HEK293 (cell line): Measurements from ENCODE around the gene MUSTN1.

Source experiments
- CTCF ChIA-PET: fragments of 350-600 bp; formaldehyde crosslinking; extraction: SDS; loops from one replicate; lab custom pipeline; 2021; ENCODE audit warnings: antibody characterized with exemption; lab: Yijun Ruan, JAX
- POLR2A ChIA-PET: fragments of 300-600 bp; formaldehyde crosslinking; extraction: SDS; loops from one replicate; lab custom pipeline; 2020; ENCODE audit warnings: antibody characterized with exemption, inconsistent platforms; lab: Yijun Ruan, JAX
- H3K27ac ChIP-seq: fragments of 200-500 bp; sonication (Bioruptor generic); 2 replicates; pipeline ENCODE4 v1.5.1; 2014; ENCODE audit warnings: low read depth, low read length, control low read depth, inconsistent platforms; ENCODE audit errors: extremely low read depth
- H3K36me3 ChIP-seq, 2 experiments: fragments of 200-500 bp in 1 of 2; sonication (Bioruptor generic) in 1 of 2; 1 replicate in 1 of 2; 2 replicates in 1 of 2; pipeline ENCODE4 v1.5.1; 2014 to 2017; ENCODE audit warnings: inconsistent platforms in 2 of 2, low read length in 2 of 2; ENCODE audit not compliant: control insufficient read depth in 2 of 2, insufficient read depth in 1 of 2
- H3K4me1 ChIP-seq: fragments of 200-500 bp; sonication (Bioruptor generic); 2 replicates; pipeline ENCODE4 v1.5.1; 2014; ENCODE audit warnings: mild to moderate bottlenecking, low read length, inconsistent platforms; ENCODE audit not compliant: control insufficient read depth, insufficient read depth
- H3K4me3 ChIP-seq: 2 replicates; pipeline ENCODE4 v1.5.1; 2011; ENCODE audit warnings: low read depth, mild to moderate bottlenecking, control low read depth, low read length, moderate library complexity
- H3K9me3 ChIP-seq: fragments of 200-500 bp; sonication (Bioruptor generic); 2 replicates; pipeline ENCODE4 v1.5.1; 2014; ENCODE audit warnings: low read depth, low read length, inconsistent platforms; ENCODE audit not compliant: control insufficient read depth, insufficient read depth
- SETDB1 ChIP-seq: IDR thresholded peaks from one replicate; pipeline ENCODE4 v1.6.1; 2017; ENCODE audit warnings: mild to moderate bottlenecking, low read length, moderate library complexity, mixed read lengths; ENCODE audit not compliant: insufficient read length
- ZFP3 ChIP-seq: fragments of 450-650 bp; formaldehyde crosslinking; IDR thresholded peaks from 2 replicates; pipeline ENCODE4 v1.5.1; 2016; ENCODE audit warnings: low read depth, missing biosample characterization, missing genetic modification characterization
- ZNF112 ChIP-seq: fragments of 450-650 bp; formaldehyde crosslinking; IDR thresholded peaks from 2 replicates; pipeline ENCODE4 v1.5.0; 2017; ENCODE audit warnings: missing biosample characterization, missing genetic modification characterization
- ZNF138 ChIP-seq: fragments of 450-650 bp; formaldehyde crosslinking; IDR thresholded peaks from 2 replicates; pipeline ENCODE4 v1.5.1; 2016; ENCODE audit warnings: missing biosample characterization, missing genetic modification characterization, borderline replicate concordance
- ZNF23 ChIP-seq: fragments of 450-650 bp; formaldehyde crosslinking; IDR thresholded peaks from 2 replicates; pipeline ENCODE4 v1.5.1; 2016; ENCODE audit warnings: missing biosample characterization, missing genetic modification characterization, borderline replicate concordance
- ZNF24 ChIP-seq: fragments of 450-650 bp; formaldehyde crosslinking; IDR thresholded peaks from 2 replicates; pipeline ENCODE4 v1.5.1; 2016; ENCODE audit warnings: missing biosample characterization, missing genetic modification characterization
- ZNF311 ChIP-seq: fragments of 450-650 bp; formaldehyde crosslinking; IDR thresholded peaks from 2 replicates; pipeline ENCODE4 v1.5.1; 2017; ENCODE audit warnings: missing biosample characterization, missing genetic modification characterization, borderline replicate concordance
- ZNF335 ChIP-seq: fragments of 450-650 bp; formaldehyde crosslinking; conservative IDR thresholded peaks from 2 replicates; pipeline ENCODE4 v1.5.1; 2016; ENCODE audit warnings: missing biosample characterization, missing genetic modification characterization
- ZNF391 ChIP-seq: fragments of 450-650 bp; formaldehyde crosslinking; IDR thresholded peaks from 2 replicates; pipeline ENCODE4 v1.5.1; 2016; ENCODE audit warnings: low read depth, missing biosample characterization, missing genetic modification characterization, borderline replicate concordance
- ZNF394 ChIP-seq: fragments of 450-650 bp; formaldehyde crosslinking; IDR thresholded peaks from 2 replicates; pipeline ENCODE4 v1.5.1; 2016; ENCODE audit warnings: missing biosample characterization, missing genetic modification characterization, mild to moderate bottlenecking, moderate library complexity, borderline replicate concordance
- ZNF426 ChIP-seq: fragments of 450-650 bp; formaldehyde crosslinking; IDR thresholded peaks from 2 replicates; pipeline ENCODE4 v1.5.1; 2017; ENCODE audit warnings: missing biosample characterization, missing genetic modification characterization, mild to moderate bottlenecking, inconsistent platforms, moderate library complexity
- ZNF549 ChIP-seq: fragments of 450-650 bp; IDR thresholded peaks from 2 replicates; pipeline ENCODE4 v1.5.1; 2018; ENCODE audit warnings: missing biosample characterization, missing genetic modification characterization, mild to moderate bottlenecking, inconsistent platforms, moderate library complexity
- ZNF558 ChIP-seq: fragments of 450-650 bp; formaldehyde crosslinking; IDR thresholded peaks from 2 replicates; pipeline ENCODE4 v1.5.1; 2016; ENCODE audit warnings: missing biosample characterization, missing genetic modification characterization
- ZNF561 ChIP-seq: fragments of 450-650 bp; IDR thresholded peaks from 2 replicates; pipeline ENCODE4 v1.5.1; 2018; ENCODE audit warnings: missing biosample characterization, missing genetic modification characterization, borderline replicate concordance
- ZNF596 ChIP-seq: fragments of 450-650 bp; IDR thresholded peaks from 2 replicates; pipeline ENCODE4 v1.5.0; 2018; ENCODE audit warnings: missing biosample characterization, mild to moderate bottlenecking, missing genetic modification characterization, moderate library complexity
- ZNF621 ChIP-seq: fragments of 450-650 bp; formaldehyde crosslinking; IDR thresholded peaks from 2 replicates; pipeline ENCODE4 v1.5.1; 2017; ENCODE audit warnings: missing biosample characterization, missing genetic modification characterization
- ZNF747 ChIP-seq: fragments of 450-650 bp; formaldehyde crosslinking; IDR thresholded peaks from 2 replicates; pipeline ENCODE4 v1.5.1; 2016; ENCODE audit warnings: missing biosample characterization, missing genetic modification characterization
- ZSCAN23 ChIP-seq: fragments of 450-650 bp; formaldehyde crosslinking; IDR thresholded peaks from 2 replicates; pipeline ENCODE4 v1.5.1; 2016; ENCODE audit warnings: missing biosample characterization, missing genetic modification characterization
- TF ChIP-seq, protein P1 (sequence below): fragments of 450-650 bp; formaldehyde crosslinking; IDR thresholded peaks from 2 replicates; pipeline ENCODE4 v1.5.1; 2017; ENCODE audit warnings: missing biosample characterization, missing genetic modification characterization
- TF ChIP-seq, protein P2 (sequence below): fragments of 450-650 bp; formaldehyde crosslinking; IDR thresholded peaks from 2 replicates; pipeline ENCODE4 v1.5.1; 2016; ENCODE audit warnings: missing biosample characterization, missing genetic modification characterization, low read depth
- TF ChIP-seq, protein P3 (sequence below): fragments of 450-650 bp; formaldehyde crosslinking; IDR thresholded peaks from 2 replicates; pipeline ENCODE4 v1.5.1; 2016; ENCODE audit warnings: missing biosample characterization, missing genetic modification characterization
- TF ChIP-seq, protein P4 (sequence below): fragments of 450-650 bp; formaldehyde crosslinking; IDR thresholded peaks from 2 replicates; pipeline ENCODE4 v1.5.1; 2016; ENCODE audit warnings: missing biosample characterization, missing genetic modification characterization
- TF ChIP-seq, protein P5 (sequence below): fragments of 450-650 bp; formaldehyde crosslinking; IDR thresholded peaks from 2 replicates; pipeline ENCODE4 v1.5.1; 2017; ENCODE audit warnings: missing biosample characterization, mild to moderate bottlenecking, missing genetic modification characterization, moderate library complexity

MUSTN1 gene

DNA sequence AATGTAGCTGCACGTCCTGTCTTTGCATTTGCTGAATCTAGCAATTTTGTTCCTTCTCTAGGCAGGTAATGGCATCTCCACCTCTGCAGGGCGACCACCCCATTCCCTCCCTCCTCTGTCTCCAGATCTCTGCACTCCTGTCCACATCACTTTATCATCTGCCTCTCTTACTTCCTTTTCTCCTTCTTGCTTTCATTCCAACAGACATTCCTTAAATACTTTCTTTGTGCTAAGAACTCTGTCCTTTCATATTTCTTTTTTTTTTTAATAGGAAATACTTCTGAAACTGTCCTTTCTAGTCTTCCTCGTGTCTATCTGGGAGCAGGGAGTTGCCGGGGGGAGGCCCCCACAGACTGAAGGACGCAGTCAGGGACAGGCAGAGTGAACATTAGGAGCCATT, 33.0 kb downstream of the MUSTN1 start:
- TF ChIP-seq ZNF112 (tag by site-specific recombination) = no peak
- no peak for TF ChIP-seq ZFP3 (tag by site-specific recombination)
- TF ChIP-seq ZNF335 (tag by site-specific recombination) = no peak
- TF ChIP-seq ZNF558 (tag by site-specific recombination) = no peak
- TF ChIP-seq, all 188 proteins: peak for 0
- no peaks in the 10 kb centered on the region for H3K4me1 ChIP-seq
- no peak overlapping the region for H3K27ac ChIP-seq
- no peak overlapping the region for H3K4me3 ChIP-seq
- POLR2A ChIA-PET = no interaction called here
- no peaks in the 10 kb centered on the region for H3K36me3 ChIP-seq
- CTCF ChIA-PET = interaction anchor here (0.6 to 1.3 kb wide), 3 partner anchors 30 to 389 kb away, joined by 3 read pairs; no protein-coding TSS in a partner anchor
- no peaks in the 10 kb centered on the region for H3K9me3 ChIP-seq

DNA sequence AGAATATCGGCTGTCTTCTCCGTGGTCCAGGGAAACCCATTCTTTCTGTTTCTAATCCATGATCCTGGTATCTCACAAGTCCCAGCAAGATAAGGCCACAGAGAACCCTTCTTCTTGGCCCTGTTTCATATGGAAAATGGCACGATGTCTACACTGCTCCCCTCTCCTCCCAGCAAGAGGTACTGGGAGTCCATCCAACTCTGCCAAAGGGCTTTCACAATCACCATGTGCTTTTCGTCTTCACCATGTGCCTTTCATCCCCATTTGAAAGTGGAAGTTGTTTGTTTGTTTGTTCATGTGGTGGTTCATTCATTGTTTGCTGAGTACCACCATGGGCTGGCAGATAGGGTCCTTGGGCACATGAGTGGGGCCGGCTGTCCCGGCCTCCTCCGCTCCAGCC, 34.7 kb downstream of the MUSTN1 start:
- Histone ChIP-seq H3K9me3 (no peaks in the 10 kb centered on the region), H3K36me3 (no peaks in the 10 kb centered on the region), H3K4me3 (no peak overlapping the region), H3K4me1 (no peaks in the 10 kb centered on the region), H3K27ac (no peak overlapping the region)
- ChIA-PET POLR2A (no interaction called here), CTCF (interaction anchor here (0.6 to 2.0 kb wide), 5 partner anchors 11 to 336 kb away, joined by 3 to 9 read pairs (median 4); no protein-coding TSS in a partner anchor)
- TF ChIP-seq, protein P1, sequence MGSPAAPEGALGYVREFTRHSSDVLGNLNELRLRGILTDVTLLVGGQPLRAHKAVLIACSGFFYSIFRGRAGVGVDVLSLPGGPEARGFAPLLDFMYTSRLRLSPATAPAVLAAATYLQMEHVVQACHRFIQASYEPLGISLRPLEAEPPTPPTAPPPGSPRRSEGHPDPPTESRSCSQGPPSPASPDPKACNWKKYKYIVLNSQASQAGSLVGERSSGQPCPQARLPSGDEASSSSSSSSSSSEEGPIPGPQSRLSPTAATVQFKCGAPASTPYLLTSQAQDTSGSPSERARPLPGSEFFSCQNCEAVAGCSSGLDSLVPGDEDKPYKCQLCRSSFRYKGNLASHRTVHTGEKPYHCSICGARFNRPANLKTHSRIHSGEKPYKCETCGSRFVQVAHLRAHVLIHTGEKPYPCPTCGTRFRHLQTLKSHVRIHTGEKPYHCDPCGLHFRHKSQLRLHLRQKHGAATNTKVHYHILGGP (tag by site-specific recombination) = no peak
- TF ChIP-seq, protein P2, sequence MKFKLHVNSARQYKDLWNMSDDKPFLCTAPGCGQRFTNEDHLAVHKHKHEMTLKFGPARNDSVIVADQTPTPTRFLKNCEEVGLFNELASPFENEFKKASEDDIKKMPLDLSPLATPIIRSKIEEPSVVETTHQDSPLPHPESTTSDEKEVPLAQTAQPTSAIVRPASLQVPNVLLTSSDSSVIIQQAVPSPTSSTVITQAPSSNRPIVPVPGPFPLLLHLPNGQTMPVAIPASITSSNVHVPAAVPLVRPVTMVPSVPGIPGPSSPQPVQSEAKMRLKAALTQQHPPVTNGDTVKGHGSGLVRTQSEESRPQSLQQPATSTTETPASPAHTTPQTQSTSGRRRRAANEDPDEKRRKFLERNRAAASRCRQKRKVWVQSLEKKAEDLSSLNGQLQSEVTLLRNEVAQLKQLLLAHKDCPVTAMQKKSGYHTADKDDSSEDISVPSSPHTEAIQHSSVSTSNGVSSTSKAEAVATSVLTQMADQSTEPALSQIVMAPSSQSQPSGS (tag by site-specific recombination) = no peak
- no peak for TF ChIP-seq ZNF747 (tag by site-specific recombination)
- no peak for TF ChIP-seq ZNF621 (tag by site-specific recombination)
- TF ChIP-seq ZNF394 (tag by site-specific recombination) = no peak
- no peak for TF ChIP-seq ZNF311 (tag by site-specific recombination)
- TF ChIP-seq, protein P3, sequence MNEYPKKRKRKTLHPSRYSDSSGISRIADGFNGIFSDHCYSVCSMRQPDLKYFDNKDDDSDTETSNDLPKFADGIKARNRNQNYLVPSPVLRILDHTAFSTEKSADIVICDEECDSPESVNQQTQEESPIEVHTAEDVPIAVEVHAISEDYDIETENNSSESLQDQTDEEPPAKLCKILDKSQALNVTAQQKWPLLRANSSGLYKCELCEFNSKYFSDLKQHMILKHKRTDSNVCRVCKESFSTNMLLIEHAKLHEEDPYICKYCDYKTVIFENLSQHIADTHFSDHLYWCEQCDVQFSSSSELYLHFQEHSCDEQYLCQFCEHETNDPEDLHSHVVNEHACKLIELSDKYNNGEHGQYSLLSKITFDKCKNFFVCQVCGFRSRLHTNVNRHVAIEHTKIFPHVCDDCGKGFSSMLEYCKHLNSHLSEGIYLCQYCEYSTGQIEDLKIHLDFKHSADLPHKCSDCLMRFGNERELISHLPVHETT (tag by site-specific recombination) = no peak
- TF ChIP-seq, protein P4, sequence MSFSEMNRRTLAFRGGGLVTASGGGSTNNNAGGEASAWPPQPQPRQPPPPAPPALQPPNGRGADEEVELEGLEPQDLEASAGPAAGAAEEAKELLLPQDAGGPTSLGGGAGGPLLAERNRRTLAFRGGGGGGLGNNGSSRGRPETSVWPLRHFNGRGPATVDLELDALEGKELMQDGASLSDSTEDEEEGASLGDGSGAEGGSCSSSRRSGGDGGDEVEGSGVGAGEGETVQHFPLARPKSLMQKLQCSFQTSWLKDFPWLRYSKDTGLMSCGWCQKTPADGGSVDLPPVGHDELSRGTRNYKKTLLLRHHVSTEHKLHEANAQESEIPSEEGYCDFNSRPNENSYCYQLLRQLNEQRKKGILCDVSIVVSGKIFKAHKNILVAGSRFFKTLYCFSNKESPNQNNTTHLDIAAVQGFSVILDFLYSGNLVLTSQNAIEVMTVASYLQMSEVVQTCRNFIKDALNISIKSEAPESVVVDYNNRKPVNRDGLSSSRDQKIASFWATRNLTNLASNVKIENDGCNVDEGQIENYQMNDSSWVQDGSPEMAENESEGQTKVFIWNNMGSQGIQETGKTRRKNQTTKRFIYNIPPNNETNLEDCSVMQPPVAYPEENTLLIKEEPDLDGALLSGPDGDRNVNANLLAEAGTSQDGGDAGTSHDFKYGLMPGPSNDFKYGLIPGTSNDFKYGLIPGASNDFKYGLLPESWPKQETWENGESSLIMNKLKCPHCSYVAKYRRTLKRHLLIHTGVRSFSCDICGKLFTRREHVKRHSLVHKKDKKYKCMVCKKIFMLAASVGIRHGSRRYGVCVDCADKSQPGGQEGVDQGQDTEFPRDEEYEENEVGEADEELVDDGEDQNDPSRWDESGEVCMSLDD (tag by site-specific recombination) = no peak

DNA sequence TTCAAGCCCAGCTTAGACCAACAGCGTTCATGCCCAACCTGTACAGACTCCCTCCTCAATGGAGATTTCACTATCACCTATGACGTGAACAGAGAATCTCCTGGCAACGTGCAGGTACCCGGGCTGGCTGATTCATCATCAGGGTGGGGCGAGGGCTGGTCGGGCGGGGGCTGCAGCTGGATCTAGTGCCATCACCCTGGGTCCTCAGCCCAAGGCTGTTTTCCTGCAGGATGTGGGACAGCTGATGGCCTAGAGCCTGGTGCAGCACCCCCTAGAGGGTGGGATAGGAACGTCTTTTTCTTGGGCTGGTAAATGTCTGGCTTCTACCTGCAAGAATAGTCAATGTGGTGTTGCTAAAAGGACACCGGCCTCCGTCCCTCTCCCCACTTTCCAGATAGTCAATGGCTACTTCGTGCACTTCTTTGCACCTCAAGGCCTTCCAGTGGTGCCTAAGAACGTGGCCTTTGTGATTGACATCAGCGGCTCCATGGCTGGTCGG, 35.8 kb downstream of the MUSTN1 start:
- no peaks in the 10 kb centered on the region for H3K36me3 ChIP-seq
- H3K4me1 ChIP-seq = no peaks in the 10 kb centered on the region
- H3K27ac ChIP-seq = no peak overlapping the region
- no peaks in the 10 kb centered on the region for H3K9me3 ChIP-seq
- CTCF ChIA-PET = interaction anchor here (0.6 to 2.0 kb wide), 11 partner anchors 9 to 270 kb away, joined by 3 to 9 read pairs (median 4); no protein-coding TSS in a partner anchor
- POLR2A ChIA-PET = interaction anchor here (0.8 kb wide), 1 partner anchor 28 kb away, joined by 5 read pairs; the partner anchor contains the start of gene NEK4
- H3K4me3 ChIP-seq = no peak overlapping the region
- TF ChIP-seq ZNF23 (tag by site-specific recombination) = no peak
- no peak for TF ChIP-seq ZNF391 (tag by site-specific recombination)
- no peak for TF ChIP-seq ZNF24 (tag by site-specific recombination)
- no peak for TF ChIP-seq ZNF549 (tag by site-specific recombination)
- TF ChIP-seq ZSCAN23 (tag by site-specific recombination) = no peak
- no peak for TF ChIP-seq ZNF138 (tag by site-specific recombination)
- TF ChIP-seq ZNF561 (tag by site-specific recombination) = no peak
- no peak for TF ChIP-seq ZNF596 (tag by site-specific recombination)
- no peak for TF ChIP-seq SETDB1
- TF ChIP-seq ZNF426 (tag by site-specific recombination) = no peak
- TF ChIP-seq, protein P5, sequence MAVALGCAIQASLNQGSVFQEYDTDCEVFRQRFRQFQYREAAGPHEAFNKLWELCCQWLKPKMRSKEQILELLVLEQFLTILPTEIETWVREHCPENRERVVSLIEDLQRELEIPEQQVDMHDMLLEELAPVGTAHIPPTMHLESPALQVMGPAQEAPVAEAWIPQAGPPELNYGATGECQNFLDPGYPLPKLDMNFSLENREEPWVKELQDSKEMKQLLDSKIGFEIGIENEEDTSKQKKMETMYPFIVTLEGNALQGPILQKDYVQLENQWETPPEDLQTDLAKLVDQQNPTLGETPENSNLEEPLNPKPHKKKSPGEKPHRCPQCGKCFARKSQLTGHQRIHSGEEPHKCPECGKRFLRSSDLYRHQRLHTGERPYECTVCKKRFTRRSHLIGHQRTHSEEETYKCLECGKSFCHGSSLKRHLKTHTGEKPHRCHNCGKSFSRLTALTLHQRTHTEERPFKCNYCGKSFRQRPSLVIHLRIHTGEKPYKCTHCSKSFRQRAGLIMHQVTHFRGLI (tag by site-specific recombination) = no peak
